AML-193 (cell line): ENCODE results near the gene PURA.

Experiments
- DNase-seq, 2 experiments: peaks; one replicate each; lab custom pipeline; 2025; lab: John Stamatoyannopoulos, UW

PURA gene

GRCh38 chr5:140159014-140159927, 45.4 kb downstream of the PURA start:
- DNase-seq, result no peak

- no peak for DNase-seq
Measured at GRCh38 chr5:140162275-140162674, 48.4 kb downstream of the PURA start.

DNA sequence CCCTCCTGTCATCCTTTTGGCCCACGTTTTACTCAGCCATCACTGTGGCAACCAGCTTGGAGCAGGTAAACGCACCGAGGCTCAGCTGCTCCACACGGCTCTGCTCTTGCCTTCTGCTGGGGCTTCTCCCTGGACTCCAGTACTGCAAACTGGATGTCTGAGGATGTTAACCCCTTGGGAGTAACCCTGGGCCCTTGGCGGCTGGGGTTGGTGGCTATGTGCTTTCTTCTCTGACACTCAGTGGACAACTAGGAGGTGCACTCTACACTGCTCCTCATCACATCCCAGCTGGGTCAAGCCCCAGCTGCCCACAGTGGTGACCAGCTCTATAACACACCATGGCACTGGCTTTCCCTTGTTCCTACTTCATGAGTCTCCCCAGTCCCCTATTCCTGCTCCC, 48.9 kb downstream of the PURA start:
- no peak for DNase-seq

GRCh38 chr5:140165101-140165922, 51.4 kb downstream of the PURA start:
- no peak for DNase-seq

DNA sequence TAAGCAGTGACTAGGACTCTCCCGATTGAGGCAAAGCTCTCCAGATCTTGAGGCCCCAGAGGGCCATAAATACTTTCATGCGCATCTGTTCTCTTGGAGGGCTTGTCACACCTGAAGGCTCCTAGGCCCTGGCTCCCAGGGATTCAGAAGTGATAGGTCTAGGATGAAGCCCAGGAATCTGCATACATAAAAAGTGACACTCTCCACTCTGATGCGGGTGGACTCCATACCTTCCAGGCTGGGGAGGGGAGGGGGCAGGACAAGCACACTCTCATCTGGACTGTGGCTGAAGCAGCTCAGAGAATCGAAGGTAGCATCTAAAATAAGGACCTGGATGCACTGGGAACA, 52.0 kb downstream of the PURA start:
- no peak for DNase-seq

GRCh38 chr5:140166911-140167310, 53.0 kb downstream of the PURA start:
- DNase-seq, result no peak

DNA sequence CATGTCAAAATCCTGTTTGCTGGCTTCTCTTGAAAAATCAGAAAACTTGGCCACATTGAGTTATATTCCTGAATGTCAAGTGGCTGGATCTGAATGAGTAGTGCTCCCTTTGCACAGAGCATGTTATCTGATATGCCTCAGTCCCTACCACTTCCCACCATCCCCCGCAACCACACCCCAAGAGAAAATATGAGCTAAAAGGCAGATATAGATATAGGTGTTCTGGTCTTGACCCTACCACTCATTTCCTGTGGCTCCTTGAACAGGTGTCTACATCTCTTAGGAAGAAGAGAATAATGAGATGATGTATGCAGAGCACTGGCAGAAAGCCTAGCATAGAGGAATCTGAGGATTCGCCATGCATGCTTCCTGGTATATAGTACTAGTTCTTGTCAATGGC, 54.5 kb downstream of the PURA start:
- DNase-seq, result no peak

- peak in 1 of 2 experiments; percentile 29 for DNase-seq
Measured at GRCh38 chr5:140169410-140169809, 55.5 kb downstream of the PURA start.

- no peak for DNase-seq
Measured at GRCh38 chr5:140172483-140172882, 58.6 kb downstream of the PURA start.

- DNase-seq, result no peak
Measured at GRCh38 chr5:140174014-140174413, 60.1 kb downstream of the PURA start.

- no peak for DNase-seq
Measured at GRCh38 chr5:140174465-140175366, 60.8 kb downstream of the PURA start, which contains the start of gene CYSTM1. TSS of gene CYSTM1 (plus strand) at chr5:140175188. CDS start at chr5:140194466, 19,278 bp downstream.
